ENCODE data around the gene RTL10. TPM values are rescaled to one million over a fixed set of nuclear protein-coding genes. Genes with fewer than 3 reads are reported as not detected.
A peak's percentile ranks its signal among the peaks of the same experiment; 100 is the strongest.

The RTL10 gene
- total and polyA plus RNA-seq, 2 of the 4 experiments (the other 2 are of a cell fraction): 8.6 to 12.1 TPM

DNA sequence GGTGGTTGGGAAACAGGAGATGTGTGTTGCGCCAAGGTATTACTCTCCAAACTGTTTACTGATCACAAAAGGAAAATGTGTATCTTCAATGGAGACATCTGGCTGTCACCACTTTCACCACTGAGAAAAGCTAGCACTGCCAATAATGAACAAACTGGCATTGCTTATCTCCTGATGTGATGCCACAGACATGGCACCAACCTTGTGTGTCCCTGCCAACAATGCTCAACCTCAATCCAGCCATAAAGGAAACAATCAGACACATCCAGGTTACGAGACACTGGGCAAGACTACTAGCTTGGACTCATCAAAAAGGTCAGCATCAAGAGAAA is 28.1 kb downstream of the RTL10 start:
- Histone ChIP-seq H2BK20ac (ENCODE audit: low read depth, low read length) (no peak overlapping the region), H4K91ac (ENCODE audit: insufficient read depth, low read depth, low read length) (no peak overlapping the region), H3K56ac (ENCODE audit: extremely low read depth, insufficient read depth, low read length) (no peak overlapping the region), H4K5ac (ENCODE audit: low read depth, low read length) (no peak overlapping the region), H3K27me3 (ENCODE audit: control insufficient read depth, insufficient read depth, low read length) (no peaks in the 10 kb centered on the region), H3K4me1 (ENCODE audit: control insufficient read depth, insufficient read depth, low read length) (no peaks in the 10 kb centered on the region), H3K9me3 (ENCODE audit: control insufficient read depth, insufficient read depth, low read length) (no peaks in the 10 kb centered on the region), H2BK120ac (ENCODE audit: low read depth, low read length) (no peak overlapping the region), H3K4me2 (ENCODE audit: low read depth, low read length) (no peak overlapping the region), H3K9ac (ENCODE audit: low read depth, low read length) (no peak overlapping the region), H3K79me1 (ENCODE audit: low read depth in 1 of 2, low read length in 2 of 2) (peaks cover 10 to 11% of the 10 kb centered on the region in 2 experiments; a peak in 3 of 4 replicates), H3K4me3 (ENCODE audit: insufficient read depth, low read depth, low read length) (no peak overlapping the region), H2AFZ (replicated peaks; ENCODE audit: low read length, poor library complexity) (no peak overlapping the region), H3K18ac (ENCODE audit: low read depth, low read length) (no peak overlapping the region), H3K14ac (replicated peaks; ENCODE audit: low read depth, low read length) (no peak overlapping the region), H3K9me1 (ENCODE audit: insufficient read depth, low read length) (0 out of 2 replicates have a peak, but pooled peaks cover 3% of the 10 kb centered on the region), H3K23ac (ENCODE audit: low read depth, low read length) (0 out of 2 replicates have a peak overlapping the region, but pooled peaks have one; percentile 7), H2BK5ac (ENCODE audit: low read depth, low read length, poor library complexity, severe bottlenecking) (no peak overlapping the region), H3K36me3 (ENCODE audit: control insufficient read depth, insufficient read depth, low read length) (no peaks in the 10 kb centered on the region), H4K20me1 (ENCODE audit: insufficient read depth, low read length) (no peaks in the 10 kb centered on the region; the same call in 1 of the 2 replicates), H2AK9ac (replicated peaks; ENCODE audit: low read depth, low read length, poor library complexity) (no peak overlapping the region), H3K4ac (ENCODE audit: low read depth, low read length) (no peak overlapping the region), H3K27ac (ENCODE audit: insufficient read depth, low read length) (no peak overlapping the region), H2BK15ac (ENCODE audit: low read depth, low read length) (no peak overlapping the region; the same call in 2 of the 3 replicates), H4K8ac (ENCODE audit: low read depth in 2 of 2, low read length in 2 of 2) (no peak overlapping the region), H2AK5ac (ENCODE audit: low read depth, low read length) (0 out of 2 replicates have a peak overlapping the region, but pooled peaks have one; percentile 2)
- TF ChIP-seq MAZ (IDR thresholded peaks at IDR 0.05; ENCODE audit: borderline replicate concordance, low read depth, low read length) (no peak), SMC3 (IDR thresholded peaks at IDR 0.05; ENCODE audit: low read depth, low read length) (no peak), CHD1 (IDR thresholded peaks at IDR 0.05; ENCODE audit: low read depth, low read length) (no peak), RFX5 (IDR thresholded peaks at IDR 0.05; ENCODE audit: low read depth, low read length) (no peak), POLR2A (IDR thresholded peaks at IDR 0.05; ENCODE audit: low read depth, low read length) (no peak), RCOR1 (IDR thresholded peaks at IDR 0.05; ENCODE audit: insufficient replicate concordance, low read length) (no peak), BHLHE40 (IDR thresholded peaks at IDR 0.05; ENCODE audit: low read depth, low read length) (no peak), CEBPB (IDR thresholded peaks at IDR 0.05; ENCODE audit: low read depth, low read length) (no peak), MXI1 (IDR thresholded peaks at IDR 0.05; ENCODE audit: borderline replicate concordance, low read depth, low read length) (no peak), NFE2L2 (IDR thresholded peaks at IDR 0.05; ENCODE audit: low read depth, low read length) (no peak), MAFK (IDR thresholded peaks at IDR 0.05; ENCODE audit: low read depth, low read length) (no peak), FOS (IDR thresholded peaks at IDR 0.05; ENCODE audit: low read depth, low read length) (no peak), RAD21 (IDR thresholded peaks at IDR 0.05; ENCODE audit: low read length) (no peak)
- TF ChIP-seq, protein P1, sequence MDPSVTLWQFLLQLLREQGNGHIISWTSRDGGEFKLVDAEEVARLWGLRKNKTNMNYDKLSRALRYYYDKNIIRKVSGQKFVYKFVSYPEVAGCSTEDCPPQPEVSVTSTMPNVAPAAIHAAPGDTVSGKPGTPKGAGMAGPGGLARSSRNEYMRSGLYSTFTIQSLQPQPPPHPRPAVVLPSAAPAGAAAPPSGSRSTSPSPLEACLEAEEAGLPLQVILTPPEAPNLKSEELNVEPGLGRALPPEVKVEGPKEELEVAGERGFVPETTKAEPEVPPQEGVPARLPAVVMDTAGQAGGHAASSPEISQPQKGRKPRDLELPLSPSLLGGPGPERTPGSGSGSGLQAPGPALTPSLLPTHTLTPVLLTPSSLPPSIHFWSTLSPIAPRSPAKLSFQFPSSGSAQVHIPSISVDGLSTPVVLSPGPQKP (IDR thresholded peaks at IDR 0.05; ENCODE audit: borderline replicate concordance, low read depth, low read length): no peak
- ChIA-PET POLR2A (ENCODE audit: unreplicated experiment) (no interaction called here), CTCF (no interaction called here)
- dilution Hi-C loops (cut with HindIII; ENCODE audit: low sequenced_read_pairs, unreplicated experiment): no loop called here
- ATAC-seq (ENCODE audit: low read depth): no peak
- intact Hi-C loops (cut with micrococcal nuclease): no loop called here
- in situ Hi-C loops (cut with MboI; ENCODE audit: low sequenced_read_pairs): no loop called here
- no TSS peak for BruUV-seq (replicated peaks)
- whole genome bisulfite sequencing, 2 experiments (ENCODE audit: extremely low coverage in 2 of 2, insufficient read length in 1 of 2): 100% methylated on average over 1 of the region's 2 CpGs; no CpG with 5 or more reads in 1 of the 2 experiments
- no peak for DNase-seq
